Measurements from ENCODE around the gene GOLGA1. TPM values are rescaled to one million over a fixed set of nuclear protein-coding genes. Genes with fewer than 3 reads are reported as not detected.

GOLGA1 gene
- polyA plus RNA-seq, 1 donor (not counting 4 experiments of a cell fraction or from before 2014, with no cell fraction given) = 7.4 TPM

DNA sequence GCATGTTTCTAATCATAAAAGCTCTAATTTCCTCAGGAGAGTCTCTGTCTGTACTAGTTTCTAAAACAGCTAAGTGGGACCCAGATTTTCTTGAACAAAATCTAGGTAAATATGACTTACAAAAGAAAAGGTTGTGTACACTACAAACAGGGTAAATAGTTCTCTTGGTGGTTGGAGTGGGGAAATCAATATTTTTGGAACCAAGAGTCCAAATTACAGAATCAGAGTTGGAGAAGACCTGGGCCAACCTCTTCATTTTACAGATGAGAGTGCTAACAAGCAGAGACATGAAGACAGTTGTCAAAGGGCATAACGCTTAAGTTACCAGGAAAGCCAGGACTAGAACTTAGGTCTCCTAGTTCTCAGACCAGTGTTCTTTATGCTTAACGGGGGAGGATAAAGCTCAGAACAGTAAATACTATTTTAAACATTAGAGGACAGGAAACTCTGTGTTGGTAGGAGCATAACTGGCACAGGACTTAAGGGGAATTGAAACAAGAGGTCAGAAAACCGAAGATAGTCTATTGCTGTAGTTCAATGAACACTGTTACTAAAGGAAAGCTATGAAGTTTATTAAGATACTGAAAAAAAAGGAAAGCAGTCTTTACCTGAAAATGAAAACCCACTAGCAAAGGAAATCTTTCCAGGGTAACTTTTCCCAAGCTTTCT lies 9.3 kb upstream of the GOLGA1 start:
- Histone ChIP-seq H3K27ac (ENCODE audit: control insufficient read depth, insufficient read depth, low read length) (no peak overlapping the region), H3K36me3 (ENCODE audit: control insufficient read depth in 2 of 2, extremely low read depth in 1 of 2, insufficient read depth in 2 of 2, low read length in 2 of 2) (no peaks in the 10 kb centered on the region), H3K4me3 (ENCODE audit: control insufficient read depth in 2 of 3, extremely low read depth in 1 of 3, insufficient read depth in 2 of 3, low read depth in 1 of 3, low read length in 3 of 3) (no peak overlapping the region), H2AFZ (ENCODE audit: control insufficient read depth, low read length) (no peak overlapping the region), H3K4me1 (ENCODE audit: control insufficient read depth, extremely low read depth, insufficient read depth, low read length) (no peaks in the 10 kb centered on the region), H3K27me3 (ENCODE audit: control insufficient read depth, extremely low read depth, insufficient read depth, low read length) (no peaks in the 10 kb centered on the region), H4K20me1 (ENCODE audit: control insufficient read depth, extremely low read depth, insufficient read depth, low read length) (no peaks in the 10 kb centered on the region), H3K4me2 (ENCODE audit: control insufficient read depth, extremely low read depth, insufficient read depth, low read depth, low read length) (no peak overlapping the region), H3K79me2 (ENCODE audit: control insufficient read depth, insufficient read depth, low read length) (no peaks in the 10 kb centered on the region), H3K9me1 (ENCODE audit: control insufficient read depth, extremely low read depth, insufficient read depth, low read length) (no peaks in the 10 kb centered on the region), H3K9ac (ENCODE audit: control insufficient read depth, extremely low read depth, insufficient read depth, low read length) (no peak overlapping the region), H3K9me3 (ENCODE audit: control insufficient read depth, low read depth, low read length) (no peaks in the 10 kb centered on the region)
- dilution Hi-C loops (cut with MboI; ENCODE audit: extremely low pct_ligation_motif_present, low sequenced_read_pairs) = no loop called here
- no peak for DNase-seq (ENCODE audit: low read depth, low spot score)
- FAIRE-seq = no peak
- no peak for TF ChIP-seq EZH2 (IDR thresholded peaks at IDR 0.05; ENCODE audit: low read length)
- TF ChIP-seq, protein P1, sequence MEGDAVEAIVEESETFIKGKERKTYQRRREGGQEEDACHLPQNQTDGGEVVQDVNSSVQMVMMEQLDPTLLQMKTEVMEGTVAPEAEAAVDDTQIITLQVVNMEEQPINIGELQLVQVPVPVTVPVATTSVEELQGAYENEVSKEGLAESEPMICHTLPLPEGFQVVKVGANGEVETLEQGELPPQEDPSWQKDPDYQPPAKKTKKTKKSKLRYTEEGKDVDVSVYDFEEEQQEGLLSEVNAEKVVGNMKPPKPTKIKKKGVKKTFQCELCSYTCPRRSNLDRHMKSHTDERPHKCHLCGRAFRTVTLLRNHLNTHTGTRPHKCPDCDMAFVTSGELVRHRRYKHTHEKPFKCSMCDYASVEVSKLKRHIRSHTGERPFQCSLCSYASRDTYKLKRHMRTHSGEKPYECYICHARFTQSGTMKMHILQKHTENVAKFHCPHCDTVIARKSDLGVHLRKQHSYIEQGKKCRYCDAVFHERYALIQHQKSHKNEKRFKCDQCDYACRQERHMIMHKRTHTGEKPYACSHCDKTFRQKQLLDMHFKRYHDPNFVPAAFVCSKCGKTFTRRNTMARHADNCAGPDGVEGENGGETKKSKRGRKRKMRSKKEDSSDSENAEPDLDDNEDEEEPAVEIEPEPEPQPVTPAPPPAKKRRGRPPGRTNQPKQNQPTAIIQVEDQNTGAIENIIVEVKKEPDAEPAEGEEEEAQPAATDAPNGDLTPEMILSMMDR (optimal IDR thresholded peaks at IDR 0.05 in 1 of 3, IDR thresholded peaks at IDR 0.05 in 1 of 3, conservative IDR thresholded peaks at IDR 0.05 in 1 of 3; ENCODE audit: extremely low read depth in 1 of 3, insufficient read depth in 2 of 3, low read length in 3 of 3) = no peak

DNA sequence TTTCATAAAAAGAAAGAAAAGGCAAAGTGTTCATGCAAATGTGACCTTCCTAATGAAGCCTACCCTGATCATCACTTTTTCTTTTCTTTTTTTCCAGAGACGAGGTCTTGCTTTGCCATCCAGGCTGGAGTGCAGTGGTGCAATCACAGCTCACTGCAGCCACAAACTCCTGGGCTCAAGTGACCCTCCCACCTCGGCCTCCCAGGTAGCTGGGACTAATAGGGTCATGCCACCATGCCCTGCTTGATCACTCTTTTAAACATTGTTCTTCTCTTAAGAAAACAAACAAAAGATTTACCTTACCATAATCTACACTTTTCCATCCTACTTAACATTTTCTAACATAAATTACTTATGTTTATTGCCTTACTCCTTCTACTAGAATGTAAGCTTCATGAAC lies 8.5 kb upstream of the GOLGA1 start:
- no peaks in the 10 kb centered on the region for H3K79me2 ChIP-seq (ENCODE audit: control insufficient read depth, insufficient read depth, low read length)
- H3K4me3 ChIP-seq (ENCODE audit: control insufficient read depth in 2 of 3, extremely low read depth in 1 of 3, insufficient read depth in 2 of 3, low read depth in 1 of 3, low read length in 3 of 3) = no peak overlapping the region
- H3K4me2 ChIP-seq (ENCODE audit: control insufficient read depth, extremely low read depth, insufficient read depth, low read depth, low read length) = no peak overlapping the region
- no peaks in the 10 kb centered on the region for H3K36me3 ChIP-seq (ENCODE audit: control insufficient read depth in 2 of 2, extremely low read depth in 1 of 2, insufficient read depth in 2 of 2, low read length in 2 of 2)
- no peak for FAIRE-seq
- no peak for DNase-seq (ENCODE audit: low read depth, low spot score)
- no peaks in the 10 kb centered on the region for H3K27me3 ChIP-seq (ENCODE audit: control insufficient read depth, extremely low read depth, insufficient read depth, low read length)
- no peaks in the 10 kb centered on the region for H4K20me1 ChIP-seq (ENCODE audit: control insufficient read depth, extremely low read depth, insufficient read depth, low read length)
- dilution Hi-C loops (cut with MboI; ENCODE audit: extremely low pct_ligation_motif_present, low sequenced_read_pairs) = no loop called here
- TF ChIP-seq, protein P1 (optimal IDR thresholded peaks at IDR 0.05 in 1 of 3, IDR thresholded peaks at IDR 0.05 in 1 of 3, conservative IDR thresholded peaks at IDR 0.05 in 1 of 3; ENCODE audit: extremely low read depth in 1 of 3, insufficient read depth in 2 of 3, low read length in 3 of 3) = no peak
- no peak for TF ChIP-seq EZH2 (IDR thresholded peaks at IDR 0.05; ENCODE audit: low read length)
- H3K9me3 ChIP-seq (ENCODE audit: control insufficient read depth, low read depth, low read length) = no peaks in the 10 kb centered on the region
- no peak overlapping the region for H3K9ac ChIP-seq (ENCODE audit: control insufficient read depth, extremely low read depth, insufficient read depth, low read length)
- H3K27ac ChIP-seq (ENCODE audit: control insufficient read depth, insufficient read depth, low read length) = no peak overlapping the region
- H3K9me1 ChIP-seq (ENCODE audit: control insufficient read depth, extremely low read depth, insufficient read depth, low read length) = no peaks in the 10 kb centered on the region
- no peak overlapping the region for H2AFZ ChIP-seq (ENCODE audit: control insufficient read depth, low read length)
- H3K4me1 ChIP-seq (ENCODE audit: control insufficient read depth, extremely low read depth, insufficient read depth, low read length) = no peaks in the 10 kb centered on the region
